GM23338 (cell line): Measurements from ENCODE around the gene RALY. TPM values are rescaled to one million over a fixed set of nuclear protein-coding genes. Genes with fewer than 3 reads are reported as not detected.

Experiments used
- ATAC-seq: fragments of 200-7000 bp; cut with Tn5 transposase; 3 replicates; pipeline ENCODE4 v1.9.1; 2020
- DNase-seq: peaks from one replicate; pipeline ENCODE4 v3.0.0-alpha.2; 2015; ENCODE audit warnings: low spot score
- H2AFZ ChIP-seq: fragments of 200-600 bp; sonication (generic); 2 replicates; pipeline ENCODE4 v1.8.0; 2016; ENCODE audit warnings: antibody characterized with exemption, mild to moderate bottlenecking, moderate library complexity
- H3F3A ChIP-seq: fragments of 200-600 bp; sonication (generic); replicated peaks from 2 replicates; pipeline ENCODE4 v1.8.0; 2017; ENCODE audit warnings: antibody characterized with exemption, mixed run types, low read depth
- H3K27ac ChIP-seq: fragments of 200-600 bp; sonication (generic); 2 replicates; pipeline ENCODE4 v1.6.1; 2016; ENCODE audit warnings: low read depth
- H3K27me3 ChIP-seq: fragments of 200-600 bp; sonication (generic); 2 replicates; pipeline ENCODE4 v1.8.0; 2016; ENCODE audit warnings: mild to moderate bottlenecking, mixed run types, moderate library complexity; ENCODE audit not compliant: insufficient read depth
- H3K36me3 ChIP-seq: fragments of 200-600 bp; sonication (generic); 2 replicates; pipeline ENCODE4 v1.8.0; 2016; ENCODE audit warnings: mild to moderate bottlenecking; ENCODE audit not compliant: insufficient read depth
- H3K4me1 ChIP-seq: fragments of 200-600 bp; sonication (generic); 2 replicates; pipeline ENCODE4 v1.8.0; 2016; ENCODE audit warnings: mild to moderate bottlenecking, moderate library complexity; ENCODE audit not compliant: insufficient read depth
- H3K4me2 ChIP-seq: fragments of 200-600 bp; sonication (generic); 2 replicates; pipeline ENCODE4 v1.7.1; 2017; ENCODE audit warnings: mixed run types
- H3K4me3 ChIP-seq: fragments of 200-600 bp; sonication (generic); 2 replicates; pipeline ENCODE4 v1.6.1; 2016; ENCODE audit warnings: mixed run types
- H3K79me2 ChIP-seq: fragments of 200-600 bp; sonication (generic); replicated peaks from 2 replicates; pipeline ENCODE4 v1.8.0; 2017; ENCODE audit warnings: mild to moderate bottlenecking; ENCODE audit not compliant: insufficient read depth
- H3K9me2 ChIP-seq: fragments of 200-600 bp; sonication (generic); 2 replicates; pipeline ENCODE4 v1.8.0; 2017; ENCODE audit not compliant: insufficient read depth
- H4K20me1 ChIP-seq: fragments of 200-600 bp; sonication (generic); replicated peaks from 2 replicates; pipeline ENCODE4 v1.8.0; 2017; ENCODE audit warnings: mild to moderate bottlenecking; ENCODE audit not compliant: insufficient read depth
- H3K27ac Mint-ChIP-seq: 2 replicates; pipeline ENCODE4 v1.8.0; 2020; ENCODE audit warnings: inconsistent platforms, mild to moderate bottlenecking, moderate library complexity, mixed read lengths
- H3K27me3 Mint-ChIP-seq: 3 replicates; pipeline ENCODE4 v1.8.0; 2022; ENCODE audit warnings: low read depth, mild to moderate bottlenecking, moderate library complexity, mixed read lengths, inconsistent platforms; ENCODE audit not compliant: insufficient read depth, poor library complexity
- H3K36me3 Mint-ChIP-seq: 3 replicates; pipeline ENCODE4 v1.8.0; 2021; ENCODE audit warnings: low read depth, mild to moderate bottlenecking, inconsistent platforms, moderate library complexity, mixed read lengths
- H3K4me1 Mint-ChIP-seq: 3 replicates; pipeline ENCODE4 v1.8.0; 2020; ENCODE audit warnings: mild to moderate bottlenecking, inconsistent platforms, mixed read lengths
- H3K4me3 Mint-ChIP-seq: 3 replicates; pipeline ENCODE4 v1.8.0; 2021; ENCODE audit warnings: moderate library complexity, mild to moderate bottlenecking, inconsistent platforms, mixed read lengths
- H3K9me3 Mint-ChIP-seq: 3 replicates; pipeline ENCODE4 v1.8.0; 2020; ENCODE audit warnings: moderate library complexity, mild to moderate bottlenecking, inconsistent platforms, mixed read lengths
- CREB1 ChIP-seq: fragments of 250-450 bp; sonication (Bioruptor Pico); IDR thresholded peaks from 2 replicates; pipeline ENCODE4 v1.5.0; 2020; ENCODE audit warnings: low read depth, mild to moderate bottlenecking, moderate library complexity
- CTCF ChIP-seq, 2 experiments: fragments of 200-600 bp in 1 of 2; sonication (generic) in 1 of 2; conservative IDR thresholded peaks; 2 replicates each; pipeline versions ENCODE4 v1.5.1 to v1.6.1; 2016 to 2017; ENCODE audit warnings: antibody characterized with exemption in 2 of 2, low read depth in 2 of 2, mild to moderate bottlenecking in 2 of 2, moderate library complexity in 1 of 2
- ETS1 ChIP-seq: IDR thresholded peaks from 2 replicates; pipeline ENCODE4 v1.6.1; 2016; ENCODE audit warnings: antibody characterized with exemption
- EZH2 ChIP-seq: fragments of 200-600 bp; sonication (generic); IDR thresholded peaks from one replicate; pipeline ENCODE4 v1.8.0; 2017; ENCODE audit warnings: antibody characterized with exemption, mild to moderate bottlenecking, low read depth; ENCODE audit not compliant: unreplicated experiment
- EZH2phosphoT487 ChIP-seq: fragments of 200-600 bp; sonication (generic); IDR thresholded peaks from one replicate; pipeline ENCODE4 v1.8.1; 2018; ENCODE audit warnings: antibody characterized with exemption; ENCODE audit not compliant: unreplicated experiment
- JUNB ChIP-seq: IDR thresholded peaks from one replicate; pipeline ENCODE4 v1.6.1; 2016; ENCODE audit warnings: antibody characterized with exemption; ENCODE audit not compliant: unreplicated experiment
- NANOG ChIP-seq: IDR thresholded peaks from 2 replicates; pipeline ENCODE4 v1.6.1; 2016; ENCODE audit warnings: antibody characterized with exemption, borderline replicate concordance
- POLR2AphosphoS5 ChIP-seq: IDR thresholded peaks from 2 replicates; pipeline ENCODE4 v1.6.1; 2016; ENCODE audit warnings: antibody characterized with exemption, low read depth
- REST ChIP-seq: IDR thresholded peaks from one replicate; pipeline ENCODE4 v1.6.1; 2018; ENCODE audit warnings: antibody characterized with exemption; ENCODE audit not compliant: unreplicated experiment
- STAT1 ChIP-seq: IDR thresholded peaks from one replicate; pipeline ENCODE4 v1.6.1; 2016; ENCODE audit warnings: antibody characterized with exemption; ENCODE audit not compliant: unreplicated experiment
- ZNF114 ChIP-seq: fragments of 250-450 bp; sonication (Bioruptor Pico); IDR thresholded peaks from 2 replicates; pipeline ENCODE4 v1.5.0; 2020; ENCODE audit warnings: mild to moderate bottlenecking, moderate library complexity
- ZNF331 ChIP-seq: fragments of 250-450 bp; sonication (Bioruptor Pico); IDR thresholded peaks from 2 replicates; pipeline ENCODE4 v1.5.0; 2020; ENCODE audit warnings: low read depth, mild to moderate bottlenecking, moderate library complexity
- ZNF462 ChIP-seq: fragments of 250-450 bp; sonication (Bioruptor Pico); IDR thresholded peaks from 2 replicates; pipeline ENCODE4 v1.5.0; 2020; ENCODE audit warnings: mild to moderate bottlenecking, moderate library complexity
- polyA plus RNA-seq: library from polyadenylated mRNA; unstranded; fragments of >200 nt; fragmentation: Nextera tagmentation; extraction: Ambion mirVana; gene quantifications from 2 replicates; pipeline ENCODE4 v1.2.1, GENCODE V29; 2016
- total RNA-seq: library from RNA; depleted of rRNA; stranded (reverse); fragments of >200 nt; shearing (Covaris generic); gene quantifications from 2 replicates; pipeline ENCODE4 v1.2.3, GENCODE V29; 2014

The RALY gene
- total and polyA plus RNA-seq, 2 experiments from 2014 or later: 144 to 167 TPM

- TF ChIP-seq NANOG (no peak), STAT1 (no peak), POLR2AphosphoS5 (no peak), JUNB (no peak), EZH2 (no peak), CTCF (conservative IDR thresholded peaks at IDR 0.05; ENCODE audit: low read depth in 2 of 2) (no peak), ZNF462 (no peak), REST (no peak), ZNF331 (CRISPR knock-in tag) (no peak), ZNF114 (no peak), CREB1 (CRISPR knock-in tag) (no peak), ETS1 (no peak), EZH2phosphoT487 (no peak)
- peaks cover 88% of the 10 kb centered on the region for H4K20me1 ChIP-seq
- Mint-ChIP-seq H3K9me3 (no peaks in the 10 kb centered on the region), H3K4me1 (no peaks in the 10 kb centered on the region), H3K27ac (no peak overlapping the region), H3K4me3 (no peak overlapping the region), H3K27me3 (no peaks in the 10 kb centered on the region), H3K36me3 (peaks cover 99% of the 10 kb centered on the region)
- no peaks in the 10 kb centered on the region for H3K9me2 ChIP-seq
- H2AFZ ChIP-seq: no peak overlapping the region
- H3K27ac ChIP-seq: no peak overlapping the region
- H3K79me2 ChIP-seq: peaks cover 90% of the 10 kb centered on the region
- no peak for DNase-seq
- H3K4me2 ChIP-seq: no peak overlapping the region
- no peaks in the 10 kb centered on the region for H3K27me3 ChIP-seq
- H3F3A ChIP-seq: peaks cover 2% of the 10 kb centered on the region; the same call in 1 of the 2 replicates
- no peaks in the 10 kb centered on the region for H3K4me1 ChIP-seq
- ATAC-seq: no peak
- H3K4me3 ChIP-seq: no peak overlapping the region
- H3K36me3 ChIP-seq: peaks cover 98% of the 10 kb centered on the region
Measured at GRCh38 chr20:34099675-34100074, 106.0 kb downstream of the RALY start.
